Ishikawa (cell line): ENCODE measurements around the gene CCDC110.

Experiments used
- CEBPB ChIP-seq: IDR thresholded peaks from 2 replicates; pipeline ENCODE4 v1.6.1; 2012
- EGR1 ChIP-seq: IDR thresholded peaks from 2 replicates; pipeline ENCODE4 v1.6.1; 2012
- EP300 ChIP-seq: IDR thresholded peaks from 2 replicates; pipeline ENCODE4 v1.6.1; 2012; ENCODE audit warnings: borderline replicate concordance
- FOXM1 ChIP-seq: IDR thresholded peaks from 2 replicates; pipeline ENCODE4 v1.6.1; 2012; ENCODE audit warnings: low read depth, borderline replicate concordance
- MAX ChIP-seq: IDR thresholded peaks from 2 replicates; pipeline ENCODE4 v1.6.1; 2012
- NFIC ChIP-seq: IDR thresholded peaks from 2 replicates; pipeline ENCODE4 v1.6.1; 2012
- RAD21 ChIP-seq: IDR thresholded peaks from 2 replicates; pipeline ENCODE4 v1.6.1; 2012; ENCODE audit warnings: low read depth
- REST ChIP-seq: IDR thresholded peaks from 2 replicates; pipeline ENCODE4 v1.6.1; 2012; ENCODE audit warnings: low read depth, mild to moderate bottlenecking
- TAF1 ChIP-seq: IDR thresholded peaks from 2 replicates; pipeline ENCODE4 v1.6.1; 2012; ENCODE audit warnings: low read depth, mild to moderate bottlenecking
- TCF12 ChIP-seq: IDR thresholded peaks from 2 replicates; pipeline ENCODE4 v1.6.1; 2012; ENCODE audit warnings: low read depth
- TEAD4 ChIP-seq: IDR thresholded peaks from 2 replicates; pipeline ENCODE4 v1.6.1; 2012
- USF1 ChIP-seq: IDR thresholded peaks from 2 replicates; pipeline ENCODE4 v1.6.1; 2012
- YY1 ChIP-seq: IDR thresholded peaks from 2 replicates; pipeline ENCODE4 v1.6.1; 2012; ENCODE audit warnings: low read depth

GRCh38 chr4:185435466-185435865 lies 36.1 kb downstream of the CCDC110 start:
- TF ChIP-seq USF1 (no peak), TAF1 (no peak), FOXM1 (no peak), YY1 (no peak), EP300 (no peak), MAX (no peak), TCF12 (no peak), REST (no peak), EGR1 (no peak), CEBPB (no peak), NFIC (no peak), TEAD4 (no peak), RAD21 (no peak)
